ENCODE data around the gene GPC5. TPM values are rescaled to one million over a fixed set of nuclear protein-coding genes. Genes with fewer than 3 reads are reported as not detected.

The GPC5 gene
- total and polyA plus RNA-seq, 9 of the 15 experiments (the other 6 are each of a cell fraction or from before 2014, with no cell fraction given): 0.18 to 0.27 TPM; not detected in 7

GRCh38 chr13:92843549-92843948, 1445.1 kb downstream of the GPC5 start:
- Histone ChIP-seq H3K36me3 (ENCODE audit: control insufficient read depth, insufficient read depth, low read length) (no peaks in the 10 kb centered on the region), H3K27ac (ENCODE audit: extremely low read depth, low read depth, low read length) (no peak overlapping the region), H3K4me2 (ENCODE audit: insufficient read depth, low read length) (no peak overlapping the region), H2AFZ (ENCODE audit: low read depth, low read length) (no peak overlapping the region), H3K79me2 (ENCODE audit: control insufficient read depth, insufficient read depth, low read length) (no peaks in the 10 kb centered on the region), H3K4me3 (no peak overlapping the region), H3K9me3 (replicated peaks; ENCODE audit: control insufficient read depth, insufficient read depth, low read depth, low read length) (no peaks in the 10 kb centered on the region; the same call in 1 of the 2 replicates), H3K4me1 (replicated peaks in 1 of 2; ENCODE audit: control insufficient read depth in 2 of 2, insufficient read depth in 2 of 2, low read length in 2 of 2) (no peaks in the 10 kb centered on the region), H4K20me1 (replicated peaks; ENCODE audit: control insufficient read depth, insufficient read depth, low read length) (no peaks in the 10 kb centered on the region), H3K9ac (ENCODE audit: insufficient read depth in 1 of 2, low read depth in 2 of 2, low read length in 2 of 2) (no peak overlapping the region), H3K27me3 (ENCODE audit: control insufficient read depth in 2 of 2, insufficient read depth in 2 of 2, low read length in 2 of 2) (no peaks in the 10 kb centered on the region), H3K9me1 (ENCODE audit: control insufficient read depth, insufficient read depth, low read length) (no peaks in the 10 kb centered on the region)
- DNase-seq (ENCODE audit: extremely low read depth in 1 of 4, low spot score in 3 of 4) (no peak), FAIRE-seq (no peak), ATAC-seq (no peak)
- in situ Hi-C loops (cut with MboI) (no loop called here), intact Hi-C loops (cut with micrococcal nuclease) (no loop called here)
- WGBS (ENCODE audit: insufficient coverage, low coverage, missing lambda C conversion rate): 3% methylated on average over 4 of the region's 4 CpGs
- ChIA-PET CTCF (ENCODE audit: low intra/inter-chr PET ratio) (no interaction called here), POLR2A (no interaction called here)
- no TSS peak for BruUV-seq (replicated peaks)
- TF ChIP-seq HNRNPH1 (optimal IDR thresholded peaks at IDR 0.05; ENCODE audit: low read depth, low read length): no peak
- TF ChIP-seq, protein P1, sequence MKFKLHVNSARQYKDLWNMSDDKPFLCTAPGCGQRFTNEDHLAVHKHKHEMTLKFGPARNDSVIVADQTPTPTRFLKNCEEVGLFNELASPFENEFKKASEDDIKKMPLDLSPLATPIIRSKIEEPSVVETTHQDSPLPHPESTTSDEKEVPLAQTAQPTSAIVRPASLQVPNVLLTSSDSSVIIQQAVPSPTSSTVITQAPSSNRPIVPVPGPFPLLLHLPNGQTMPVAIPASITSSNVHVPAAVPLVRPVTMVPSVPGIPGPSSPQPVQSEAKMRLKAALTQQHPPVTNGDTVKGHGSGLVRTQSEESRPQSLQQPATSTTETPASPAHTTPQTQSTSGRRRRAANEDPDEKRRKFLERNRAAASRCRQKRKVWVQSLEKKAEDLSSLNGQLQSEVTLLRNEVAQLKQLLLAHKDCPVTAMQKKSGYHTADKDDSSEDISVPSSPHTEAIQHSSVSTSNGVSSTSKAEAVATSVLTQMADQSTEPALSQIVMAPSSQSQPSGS (CRISPR knock-in tag; IDR thresholded peaks at IDR 0.05): no peak
- no peak for TF ChIP-seq MGA (IDR thresholded peaks at IDR 0.05)
- TF ChIP-seq POLR2B (IDR thresholded peaks at IDR 0.05; ENCODE audit: low read depth, partially characterized antibody): no peak
- no peak for TF ChIP-seq STAT6 (CRISPR knock-in tag; IDR thresholded peaks at IDR 0.05)
- TF ChIP-seq STAT5B (CRISPR knock-in tag; IDR thresholded peaks at IDR 0.05): no peak
- no peak for TF ChIP-seq SIN3A (IDR thresholded peaks at IDR 0.05; ENCODE audit: borderline replicate concordance in 2 of 2, control insufficient read depth in 1 of 2, low read depth in 2 of 2, low read length in 2 of 2)
